ENCODE measurements around the gene TSGA10IP. TPM values are rescaled to one million over a fixed set of nuclear protein-coding genes. Genes with fewer than 3 reads are reported as not detected.

Gene TSGA10IP
- total RNA-seq, 1 donor from 2014 or later = not detected

DNA sequence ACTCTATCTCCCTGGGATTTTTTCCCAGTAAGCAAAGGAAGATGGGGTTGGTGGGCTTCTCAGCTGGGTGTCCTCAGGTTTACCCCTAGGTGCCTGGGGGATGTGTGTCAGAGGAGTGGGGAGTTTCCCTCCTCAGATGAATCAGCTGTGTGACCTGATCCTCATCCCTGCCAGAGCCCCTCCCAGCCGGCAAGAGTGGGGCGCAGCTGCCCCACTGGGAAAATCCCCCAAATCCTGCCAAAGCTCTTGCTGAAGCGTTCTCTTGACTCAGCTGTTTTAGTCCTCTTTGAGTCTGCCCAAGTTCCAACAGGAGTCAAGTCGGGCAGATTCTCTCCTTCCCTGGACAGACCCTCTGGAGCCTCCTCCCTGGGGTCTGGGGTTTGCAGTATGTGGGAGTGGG, 32.4 kb upstream of the TSGA10IP start:
- peaks cover 6% of the 10 kb centered on the region for H3K27me3 Mint-ChIP-seq (ENCODE audit: unreplicated experiment)
- DNase-seq (ENCODE audit: low spot score) = no peak
- H3K4me3 Mint-ChIP-seq (ENCODE audit: unreplicated experiment) = no peak overlapping the region
- TF ChIP-seq, protein P1, sequence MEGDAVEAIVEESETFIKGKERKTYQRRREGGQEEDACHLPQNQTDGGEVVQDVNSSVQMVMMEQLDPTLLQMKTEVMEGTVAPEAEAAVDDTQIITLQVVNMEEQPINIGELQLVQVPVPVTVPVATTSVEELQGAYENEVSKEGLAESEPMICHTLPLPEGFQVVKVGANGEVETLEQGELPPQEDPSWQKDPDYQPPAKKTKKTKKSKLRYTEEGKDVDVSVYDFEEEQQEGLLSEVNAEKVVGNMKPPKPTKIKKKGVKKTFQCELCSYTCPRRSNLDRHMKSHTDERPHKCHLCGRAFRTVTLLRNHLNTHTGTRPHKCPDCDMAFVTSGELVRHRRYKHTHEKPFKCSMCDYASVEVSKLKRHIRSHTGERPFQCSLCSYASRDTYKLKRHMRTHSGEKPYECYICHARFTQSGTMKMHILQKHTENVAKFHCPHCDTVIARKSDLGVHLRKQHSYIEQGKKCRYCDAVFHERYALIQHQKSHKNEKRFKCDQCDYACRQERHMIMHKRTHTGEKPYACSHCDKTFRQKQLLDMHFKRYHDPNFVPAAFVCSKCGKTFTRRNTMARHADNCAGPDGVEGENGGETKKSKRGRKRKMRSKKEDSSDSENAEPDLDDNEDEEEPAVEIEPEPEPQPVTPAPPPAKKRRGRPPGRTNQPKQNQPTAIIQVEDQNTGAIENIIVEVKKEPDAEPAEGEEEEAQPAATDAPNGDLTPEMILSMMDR (IDR thresholded peaks at IDR 0.05; ENCODE audit: unreplicated experiment) = no peak
- H3K27ac Mint-ChIP-seq (ENCODE audit: unreplicated experiment) = no peak overlapping the region
- H3K4me1 Mint-ChIP-seq (ENCODE audit: unreplicated experiment) = peaks cover 9% of the 10 kb centered on the region
- H3K9me3 Mint-ChIP-seq (ENCODE audit: unreplicated experiment) = no peaks in the 10 kb centered on the region
- H3K36me3 Mint-ChIP-seq (ENCODE audit: low read depth, unreplicated experiment) = peaks cover 5% of the 10 kb centered on the region

DNA sequence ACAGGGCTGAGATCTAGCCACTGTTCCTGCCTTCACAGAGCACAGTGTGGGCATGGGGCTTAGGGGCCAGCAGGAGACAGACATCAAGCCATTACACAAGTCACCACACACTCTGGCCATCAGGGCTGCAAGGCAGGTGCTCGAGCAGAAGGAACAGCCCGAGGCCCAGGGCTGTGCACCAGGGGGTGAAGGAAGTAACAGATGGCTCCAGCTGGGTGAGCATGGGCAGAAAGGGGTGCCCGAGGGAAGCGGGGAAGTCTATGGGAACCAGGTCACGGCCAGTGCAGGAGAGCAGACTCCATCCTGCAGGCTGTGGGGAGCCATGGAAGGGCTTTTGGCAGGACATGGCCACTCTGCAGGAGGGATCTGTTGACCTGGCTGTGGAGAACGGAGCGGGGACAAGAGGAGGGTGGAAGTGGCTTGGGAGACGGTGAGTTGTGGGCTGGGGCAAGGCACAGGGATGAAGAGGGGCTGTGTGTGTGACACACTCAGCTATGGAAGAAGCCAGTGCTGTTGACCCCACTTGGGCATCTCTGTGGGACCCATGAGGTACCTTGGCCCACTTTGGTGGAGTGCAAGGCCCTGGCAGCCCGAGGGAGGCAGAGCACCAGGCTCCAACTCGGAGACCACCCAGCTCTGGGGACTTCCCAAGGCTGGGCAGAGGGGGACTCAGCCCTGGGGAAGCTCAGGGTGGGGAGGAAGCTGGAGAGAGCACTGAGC, 30.0 kb upstream of the TSGA10IP start:
- H3K36me3 Mint-ChIP-seq (ENCODE audit: low read depth, unreplicated experiment) = peaks cover 5% of the 10 kb centered on the region
- H3K4me3 Mint-ChIP-seq (ENCODE audit: unreplicated experiment) = peak overlapping the region; percentile 71
- DNase-seq (ENCODE audit: low spot score) = no peak

DNA sequence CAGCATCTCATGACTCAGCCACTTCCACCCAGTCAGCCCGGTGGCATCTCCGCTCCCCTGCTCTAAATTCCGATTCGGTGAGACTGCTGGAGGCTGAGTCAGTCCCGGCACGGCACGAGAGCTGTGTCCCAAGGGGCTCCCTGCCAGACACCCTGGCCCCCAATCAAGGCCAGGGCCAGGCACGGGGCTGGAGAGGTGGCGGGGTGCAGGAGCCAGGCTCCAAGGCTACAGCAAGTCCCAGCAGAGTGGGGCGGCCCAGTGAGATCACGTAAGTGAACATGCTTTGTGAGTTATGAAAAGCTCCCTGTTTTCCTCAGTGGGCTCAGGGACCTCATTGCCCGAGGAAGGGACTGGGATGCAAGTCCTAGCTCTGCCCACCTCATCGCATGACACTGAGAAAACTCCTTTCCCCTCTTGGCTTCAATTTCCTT, 29.4 kb upstream of the TSGA10IP start:
- Mint-ChIP-seq H3K36me3 (ENCODE audit: low read depth, unreplicated experiment) (peaks cover 5% of the 10 kb centered on the region), H3K9me3 (ENCODE audit: unreplicated experiment) (no peaks in the 10 kb centered on the region), H3K27ac (ENCODE audit: unreplicated experiment) (no peak overlapping the region), H3K4me1 (ENCODE audit: unreplicated experiment) (peaks cover 9% of the 10 kb centered on the region), H3K27me3 (ENCODE audit: unreplicated experiment) (peaks cover 7% of the 10 kb centered on the region), H3K4me3 (ENCODE audit: unreplicated experiment) (no peak overlapping the region)
- TF ChIP-seq, protein P1 (IDR thresholded peaks at IDR 0.05; ENCODE audit: unreplicated experiment) = no peak
- DNase-seq (ENCODE audit: low spot score) = no peak

More for the DNA sequence above, 30.0 kb upstream of the TSGA10IP start:
- TF ChIP-seq, protein P1 (IDR thresholded peaks at IDR 0.05; ENCODE audit: unreplicated experiment) = no peak
- no peak overlapping the region for H3K27ac Mint-ChIP-seq (ENCODE audit: unreplicated experiment)
- peaks cover 9% of the 10 kb centered on the region for H3K4me1 Mint-ChIP-seq (ENCODE audit: unreplicated experiment)
- no peaks in the 10 kb centered on the region for H3K9me3 Mint-ChIP-seq (ENCODE audit: unreplicated experiment)
- H3K27me3 Mint-ChIP-seq (ENCODE audit: unreplicated experiment) = peaks cover 7% of the 10 kb centered on the region

DNA sequence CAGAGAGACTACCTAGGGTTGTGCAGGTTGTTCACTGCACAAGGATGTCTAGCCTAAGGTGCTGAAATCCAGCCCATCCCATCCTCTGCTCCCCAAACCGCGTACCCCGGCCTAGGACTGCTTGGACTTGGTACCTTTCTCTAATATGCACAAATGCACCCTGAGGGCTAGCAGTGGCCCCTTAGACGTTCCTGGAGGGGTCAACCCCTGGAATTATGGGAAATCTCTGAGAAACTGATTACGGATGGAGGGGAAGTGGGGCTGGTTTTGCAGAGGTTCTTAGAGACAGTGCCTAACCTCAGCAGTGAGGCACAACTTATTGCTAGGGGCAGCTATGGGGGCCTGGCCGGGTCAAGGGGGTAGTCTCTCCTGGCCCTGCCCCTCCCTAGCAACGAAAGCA, 28.9 kb upstream of the TSGA10IP start:
- no peak for DNase-seq (ENCODE audit: low spot score)
- Mint-ChIP-seq H3K36me3 (ENCODE audit: low read depth, unreplicated experiment) (peaks cover 5% of the 10 kb centered on the region), H3K27ac (ENCODE audit: unreplicated experiment) (peak overlapping the region; percentile 48), H3K9me3 (ENCODE audit: unreplicated experiment) (no peaks in the 10 kb centered on the region), H3K4me3 (ENCODE audit: unreplicated experiment) (peak overlapping the region; percentile 78), H3K4me1 (ENCODE audit: unreplicated experiment) (peaks cover 9% of the 10 kb centered on the region), H3K27me3 (ENCODE audit: unreplicated experiment) (peaks cover 7% of the 10 kb centered on the region)
- TF ChIP-seq, protein P1 (IDR thresholded peaks at IDR 0.05; ENCODE audit: unreplicated experiment) = no peak

DNA sequence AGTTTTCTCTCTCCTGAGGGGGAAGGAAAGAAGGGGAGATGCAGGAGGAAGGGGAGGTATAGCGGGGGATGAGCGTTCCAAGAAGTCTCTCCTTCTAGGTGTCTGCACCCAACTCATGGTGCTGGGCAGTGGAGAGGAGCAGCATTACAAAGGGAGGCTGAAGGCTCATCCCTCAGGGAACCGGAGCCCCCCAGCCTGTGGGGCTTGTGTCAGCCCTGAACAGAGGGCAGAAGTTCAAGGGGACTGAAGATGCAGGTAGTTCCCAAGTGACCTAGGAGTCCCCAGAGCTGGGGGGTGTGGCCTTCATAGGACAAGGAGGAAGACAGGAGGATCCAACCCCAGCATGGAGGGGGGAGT, 28.2 kb upstream of the TSGA10IP start:
- Mint-ChIP-seq H3K27me3 (ENCODE audit: unreplicated experiment) (peaks cover 7% of the 10 kb centered on the region), H3K27ac (ENCODE audit: unreplicated experiment) (no peak overlapping the region), H3K9me3 (ENCODE audit: unreplicated experiment) (no peaks in the 10 kb centered on the region), H3K36me3 (ENCODE audit: low read depth, unreplicated experiment) (peaks cover 5% of the 10 kb centered on the region), H3K4me1 (ENCODE audit: unreplicated experiment) (peaks cover 9% of the 10 kb centered on the region), H3K4me3 (ENCODE audit: unreplicated experiment) (peak overlapping the region; percentile 78)
- DNase-seq (ENCODE audit: low spot score) = no peak
- TF ChIP-seq, protein P1 (IDR thresholded peaks at IDR 0.05; ENCODE audit: unreplicated experiment) = no peak

All from endothelial cell (in vitro differentiated cells).